ENCODE results near the gene SCFD2. TPM values are rescaled to one million over a fixed set of nuclear protein-coding genes. Genes with fewer than 3 reads are reported as not detected.
"Not testable (repeated sequence)": the region's sequence is repeated elsewhere in the genome, so short reads cannot be mapped to it uniquely, and the experiment has no call there.

Gene SCFD2
- polyA plus RNA-seq, 3 donors, result 4.1 to 8.2 (median 8.1) TPM

DNA sequence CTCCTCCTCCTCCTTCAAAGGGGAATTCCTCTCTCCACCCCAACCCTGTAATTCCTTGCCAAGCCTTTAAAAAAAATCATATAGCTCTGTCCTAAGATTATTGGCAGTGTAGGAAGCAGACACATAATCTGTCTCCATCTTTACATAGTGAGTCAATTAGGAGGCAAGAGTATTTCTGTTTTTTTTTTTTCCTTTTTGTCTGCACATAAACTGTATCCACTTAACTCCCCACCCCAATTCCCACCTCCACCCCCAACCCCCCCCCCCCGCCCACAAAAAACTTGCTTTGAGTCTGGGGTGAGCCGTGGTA lies 321.3 kb downstream of the SCFD2 start:
- H3K27ac ChIP-seq (ENCODE audit: low read depth, low read length), result no peak overlapping the region
- 86 to 92% (median 92%) methylated on average over 2 of the region's 2 CpGs for WGBS, 3 donors

GRCh38 chr4:53043891-53044650 lies 321.8 kb downstream of the SCFD2 start:
- H3K27ac ChIP-seq (ENCODE audit: low read depth, low read length), result no peak overlapping the region
- WGBS, 3 donors, result 74 to 88% (median 80%) methylated on average over 4 of the region's 4 CpGs

DNA sequence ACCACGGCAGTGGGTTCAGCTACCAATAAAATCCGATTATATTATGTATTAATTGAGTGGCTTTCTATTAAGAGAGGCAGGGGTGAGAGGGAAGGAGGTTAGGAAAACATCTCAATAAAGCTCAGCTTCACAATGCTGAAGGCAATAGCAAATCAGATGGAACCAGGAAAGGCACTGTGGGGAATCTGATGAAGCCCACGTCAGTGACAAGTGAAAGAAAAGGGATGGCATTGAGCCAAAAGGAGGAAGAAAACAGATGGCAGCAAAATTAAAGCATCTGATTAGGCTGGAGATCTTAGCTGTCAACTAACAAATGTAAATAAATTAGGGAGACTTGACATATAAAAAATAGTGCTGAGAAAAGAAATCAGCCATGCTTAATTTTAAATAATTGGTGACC lies 322.8 kb downstream of the SCFD2 start:
- no peak overlapping the region for H3K27ac ChIP-seq (ENCODE audit: low read depth, low read length)
- 76 to 85% (median 80%) methylated on average over 3 of the region's 3 CpGs for WGBS, 3 donors

- 69 to 85% (median 83%) methylated on average over 2 of the region's 2 CpGs for WGBS, 3 donors
- H3K27ac ChIP-seq (ENCODE audit: low read depth, low read length), result no peak overlapping the region
Measured at GRCh38 chr4:53040851-53041250, 325.0 kb downstream of the SCFD2 start.

DNA sequence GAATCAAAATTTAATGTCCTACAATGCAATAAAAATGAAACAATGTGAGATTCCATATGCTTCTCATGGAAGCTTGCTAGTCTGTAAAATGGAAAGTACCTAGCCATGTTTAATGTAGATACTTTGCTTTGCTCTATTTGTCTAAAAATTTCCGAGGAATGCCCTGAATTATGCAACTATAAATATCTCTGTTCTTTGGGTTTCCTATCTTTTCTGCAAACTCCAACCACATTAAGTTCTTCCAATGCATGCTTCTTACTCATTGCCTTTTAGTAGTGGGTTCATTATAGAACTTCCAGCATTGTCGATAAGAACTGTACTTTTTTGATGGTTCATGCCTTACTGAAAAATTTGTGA lies 325.4 kb downstream of the SCFD2 start:
- no peak overlapping the region for H3K27ac ChIP-seq (ENCODE audit: low read depth, low read length)
- 85 to 92% (median 91%) methylated on average over 2 of the region's 2 CpGs for WGBS, 3 donors

DNA sequence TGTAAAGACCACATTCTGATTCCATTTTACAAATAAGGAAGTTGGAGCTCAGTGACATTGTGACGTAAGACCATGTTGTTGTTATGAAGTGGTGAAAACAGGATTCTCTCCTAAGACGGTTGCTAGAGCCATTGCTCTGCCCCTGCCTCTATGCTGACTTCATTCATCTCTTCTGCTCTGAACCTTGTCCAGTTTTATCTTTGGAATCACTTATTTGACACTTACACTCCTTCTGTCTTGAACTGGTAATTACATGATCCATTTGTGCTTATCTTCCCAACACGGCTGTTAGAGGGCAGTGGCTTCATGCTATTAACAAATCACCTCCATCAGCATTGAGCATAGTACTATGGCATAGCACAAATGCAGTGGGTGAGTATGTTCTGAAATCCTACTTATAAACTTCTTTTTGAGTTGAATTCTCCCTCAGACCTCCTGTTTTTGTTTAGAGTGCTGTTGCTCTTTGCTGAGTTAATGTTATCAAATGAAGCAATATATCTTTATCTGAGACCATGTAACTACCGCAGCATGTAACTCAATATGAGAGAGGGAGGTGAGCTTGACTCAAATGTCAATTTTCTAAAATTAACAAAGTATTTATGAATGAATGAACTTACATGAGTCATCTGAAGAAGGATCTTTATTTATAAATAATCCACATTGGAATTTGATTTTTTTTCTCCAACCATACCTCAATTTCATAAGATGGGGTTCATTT lies 326.0 kb downstream of the SCFD2 start:
- H3K27ac ChIP-seq (ENCODE audit: low read depth, low read length), result no peak overlapping the region
- WGBS, 3 donors, result 72 to 86% (median 79%) methylated on average over 4 of the region's 4 CpGs

- WGBS, 3 donors, result 58 to 64% (median 59%) methylated on average over 1 of the region's 1 CpG
- H3K27ac ChIP-seq (ENCODE audit: low read depth, low read length), result no peak overlapping the region
Measured at GRCh38 chr4:53037892-53038291, 328.0 kb downstream of the SCFD2 start.

DNA sequence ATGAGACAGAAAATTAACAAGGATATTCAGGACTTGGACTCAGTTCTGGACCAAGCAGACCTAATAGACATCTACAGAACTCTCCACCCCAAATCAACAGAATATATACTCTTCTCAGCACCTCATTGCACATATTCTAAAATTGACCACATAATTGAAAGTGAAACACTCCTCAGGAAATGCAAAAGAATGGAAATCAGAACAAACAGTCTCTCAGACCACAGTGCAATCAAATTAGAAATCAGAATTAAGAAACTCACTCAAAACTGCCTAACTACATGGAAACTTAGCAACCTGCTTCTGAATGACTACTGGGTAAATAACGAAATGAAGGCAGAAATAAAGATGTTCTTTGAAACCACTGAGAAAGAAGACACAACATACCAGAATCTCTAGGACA lies 333.0 kb downstream of the SCFD2 start:
- WGBS, 3 donors, result 84 to 94% (median 91%) methylated on average over 1 of the region's 1 CpG
- H3K27ac ChIP-seq (ENCODE audit: low read depth, low read length), result not testable (repeated sequence)

DNA sequence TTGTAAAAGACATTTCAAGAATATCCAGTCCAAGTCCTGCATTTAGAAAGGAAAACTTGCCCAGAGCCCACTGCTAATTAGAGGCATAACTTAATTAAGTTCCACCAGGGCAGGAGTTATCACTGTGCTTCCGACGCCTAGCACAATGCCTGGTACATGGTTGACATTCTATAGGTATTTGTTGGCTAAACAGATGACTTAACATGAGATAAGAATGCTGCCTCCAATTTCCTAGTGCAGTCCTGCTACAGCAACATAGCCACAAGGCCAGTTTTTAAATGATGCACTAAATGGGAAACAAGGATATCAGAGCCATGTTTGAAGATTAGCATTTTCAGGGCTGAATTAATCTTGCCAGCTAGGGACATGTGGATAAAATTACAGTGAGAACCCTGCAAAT lies 339.6 kb downstream of the SCFD2 start:
- H3K27ac ChIP-seq (ENCODE audit: low read depth, low read length), result no peak overlapping the region
- 89 to 100% (median 99%) methylated on average over 2 of the region's 2 CpGs for WGBS, 3 donors

DNA sequence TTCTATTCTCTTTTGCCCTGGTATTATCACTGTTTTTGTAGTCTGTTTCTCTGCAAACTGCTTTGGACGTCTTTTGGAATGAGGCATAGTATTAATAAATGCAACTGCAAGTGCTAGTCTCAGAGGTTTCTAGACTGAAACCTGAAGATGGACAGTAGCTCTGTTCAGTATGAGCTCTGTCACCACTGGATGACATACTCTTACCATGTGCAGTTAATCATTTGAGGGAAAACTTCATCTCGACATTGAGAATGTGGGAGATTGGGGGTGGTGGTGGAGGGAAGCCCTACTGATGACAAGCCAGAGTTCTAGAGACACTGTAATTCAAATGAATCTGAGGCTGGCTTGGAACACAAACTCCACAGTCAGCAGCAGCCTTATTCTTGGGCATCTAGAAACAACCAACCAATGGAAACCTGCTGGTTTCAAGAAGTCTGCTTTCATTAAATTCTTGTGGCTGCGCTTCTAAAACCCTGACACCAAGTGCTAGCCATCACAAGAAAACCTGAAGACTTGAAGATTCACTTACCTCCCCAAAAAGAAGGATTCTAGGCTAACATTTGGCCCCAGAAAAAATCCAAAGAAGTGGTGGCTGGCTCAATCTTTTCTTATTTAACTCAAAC lies 342.1 kb downstream of the SCFD2 start:
- WGBS, 3 donors, result 85 to 88% (median 87%) methylated on average over 3 of the region's 3 CpGs
- H3K27ac ChIP-seq (ENCODE audit: low read depth, low read length), result no peak overlapping the region

DNA sequence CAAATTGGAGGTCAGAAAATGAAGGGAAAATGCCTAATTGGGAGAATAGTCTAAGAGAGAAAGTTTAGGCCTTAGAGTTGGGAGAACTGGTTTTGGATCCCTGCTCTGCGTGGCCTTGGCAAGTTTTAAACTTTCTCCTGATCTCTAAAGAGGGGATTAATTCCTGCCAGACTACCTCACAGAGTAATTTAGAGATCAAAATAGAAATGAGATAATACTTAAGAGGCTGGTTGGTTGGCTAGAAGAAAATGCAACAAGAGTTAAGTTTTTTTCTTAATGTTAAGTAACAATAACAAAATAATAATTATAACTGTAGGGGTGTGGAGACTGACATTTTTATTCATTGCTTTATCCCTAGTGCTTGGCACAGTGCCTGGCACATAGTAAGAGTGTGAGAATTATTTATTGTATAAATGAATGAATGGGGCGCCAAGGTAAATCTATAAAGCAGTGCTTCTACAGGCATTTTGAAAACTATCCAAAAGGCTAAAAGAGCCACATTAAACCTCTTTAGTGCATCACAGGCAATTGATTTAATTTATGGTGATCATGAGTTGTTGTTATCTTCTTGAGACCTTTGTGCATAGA lies 343.3 kb downstream of the SCFD2 start:
- 71 to 83% (median 76%) methylated on average over 2 of the region's 2 CpGs for whole genome bisulfite sequencing, 3 donors
- H3K27ac ChIP-seq (ENCODE audit: low read depth, low read length), result no peak overlapping the region

GRCh38 chr4:53021754-53022512 lies 343.9 kb downstream of the SCFD2 start:
- 76 to 77% (median 77%) methylated on average over 2 of the region's 2 CpGs for WGBS, 3 donors
- no peak overlapping the region for H3K27ac ChIP-seq (ENCODE audit: low read depth, low read length)

GRCh38 chr4:53019485-53020382 lies 346.1 kb downstream of the SCFD2 start:
- 31 to 54% (median 44%) methylated on average over 6 of the region's 6 CpGs for WGBS, 3 donors
- H3K27ac ChIP-seq (ENCODE audit: low read depth, low read length), result no peak overlapping the region

GRCh38 chr4:53018471-53018870 lies 347.4 kb downstream of the SCFD2 start:
- H3K27ac ChIP-seq (ENCODE audit: low read depth, low read length), result no peak overlapping the region

DNA sequence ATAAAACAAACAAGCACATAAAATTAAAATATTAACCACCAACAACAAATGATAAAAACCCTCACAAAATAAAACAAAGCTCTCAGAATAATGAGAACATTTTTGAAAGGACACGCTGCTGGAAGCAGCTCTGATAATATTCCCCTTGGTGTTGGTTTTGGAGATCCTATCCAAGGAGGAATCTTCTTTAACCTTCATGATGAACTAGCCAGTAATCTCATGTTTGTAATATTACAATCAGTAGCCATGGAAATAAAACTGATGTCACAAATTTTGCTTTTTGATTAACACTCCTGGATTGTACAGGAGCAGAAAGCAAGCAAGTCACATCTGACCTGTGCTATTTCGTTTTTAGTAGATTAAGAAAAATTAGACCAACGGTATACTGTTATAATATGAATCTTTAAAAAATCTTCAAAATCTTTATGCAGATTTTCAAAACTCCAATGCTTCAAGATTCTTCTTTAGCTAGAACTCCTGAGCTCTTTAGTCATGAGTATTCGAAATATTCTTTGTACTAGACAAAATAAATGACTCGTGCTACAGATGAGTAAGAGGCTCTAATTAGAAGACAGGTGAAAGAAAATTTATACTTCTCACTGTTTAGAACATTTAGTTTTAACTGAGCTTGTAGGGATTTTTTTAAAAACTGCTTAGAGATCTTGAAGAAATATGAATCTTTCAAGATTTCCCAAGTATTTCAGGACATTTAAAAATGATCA lies 349.6 kb downstream of the SCFD2 start:
- WGBS, 3 donors, result 66 to 74% (median 67%) methylated on average over 5 of the region's 5 CpGs
- no peak overlapping the region for H3K27ac ChIP-seq (ENCODE audit: low read depth, low read length)

More at GRCh38 chr4:53018471-53018870, 347.4 kb downstream of the SCFD2 start:
- 89 to 94% (median 93%) methylated on average over 3 of the region's 3 CpGs for WGBS, 3 donors

DNA sequence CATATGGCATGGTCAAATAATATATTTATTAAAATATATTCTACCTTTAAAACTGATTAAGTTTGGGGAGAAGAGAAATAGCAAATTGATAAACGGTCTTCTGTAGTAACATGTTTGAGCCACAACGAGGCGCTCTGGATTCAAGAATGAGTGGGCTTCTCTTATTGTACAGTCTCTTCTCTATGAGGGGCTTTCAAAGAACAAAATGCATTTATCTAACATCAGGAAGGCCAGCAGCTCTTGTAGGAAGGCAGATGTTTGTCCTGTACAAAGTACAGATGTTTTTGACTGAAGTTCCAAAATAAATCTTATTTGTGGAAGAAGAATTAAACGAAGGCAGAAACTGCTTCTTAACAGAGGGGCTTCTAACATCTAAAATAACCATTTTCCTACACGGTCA lies 350.2 kb downstream of the SCFD2 start:
- WGBS, 3 donors, result 23 to 29% (median 24%) methylated on average over 5 of the region's 5 CpGs
- no peak overlapping the region for H3K27ac ChIP-seq (ENCODE audit: low read depth, low read length)

DNA sequence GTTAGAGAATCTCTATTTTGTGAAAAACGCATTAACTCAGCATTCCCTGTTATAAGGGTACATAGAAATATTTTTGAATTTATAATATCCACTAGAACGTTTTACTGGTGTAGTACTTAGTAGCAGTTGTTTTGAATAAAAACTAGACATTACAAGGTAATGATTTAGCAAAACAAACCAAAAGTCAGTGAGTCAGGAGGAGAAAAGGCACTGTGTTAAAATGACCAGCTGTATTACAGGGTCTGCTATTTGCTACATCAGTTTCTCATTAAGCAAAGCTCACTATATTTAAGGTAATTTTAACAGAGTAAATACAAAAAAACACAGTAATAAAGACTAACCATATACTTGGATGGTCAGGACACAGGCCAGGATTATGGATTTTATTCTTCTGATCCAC lies 351.0 kb downstream of the SCFD2 start:
- 58 to 78% (median 78%) methylated on average over 2 of the region's 2 CpGs for WGBS, 3 donors
- no peak overlapping the region for H3K27ac ChIP-seq (ENCODE audit: low read depth, low read length)
